H9 (cell line): ENCODE data around the gene POU6F2. TPM values are rescaled to one million over a fixed set of nuclear protein-coding genes. Genes with fewer than 3 reads are reported as not detected.

ENCODE experiments used
- DNase-seq: peaks from one replicate; pipeline ENCODE4 v3.0.0-alpha.2; 2017
- H2AFZ ChIP-seq: one replicate; pipeline ENCODE4 v1.6.1; 2013; ENCODE audit warnings: mild to moderate bottlenecking, low read length, control low read depth, moderate library complexity
- H2AK5ac ChIP-seq: 2 replicates; pipeline ENCODE4 v1.6.1; 2013; ENCODE audit warnings: low read length, control low read depth, mixed read lengths; ENCODE audit not compliant: insufficient read length
- H2BK120ac ChIP-seq: one replicate; pipeline ENCODE4 v1.6.1; 2013; ENCODE audit warnings: low read depth, mild to moderate bottlenecking, low read length, control low read depth, inconsistent platforms; ENCODE audit not compliant: poor library complexity, severe bottlenecking
- H2BK12ac ChIP-seq: 2 replicates; pipeline ENCODE4 v1.6.1; 2013; ENCODE audit warnings: low read length, control low read depth, mixed read lengths, low read depth; ENCODE audit not compliant: insufficient read length
- H2BK15ac ChIP-seq: 2 replicates; pipeline ENCODE4 v1.6.1; 2013; ENCODE audit warnings: low read depth, low read length, control low read depth
- H2BK20ac ChIP-seq: one replicate; pipeline ENCODE4 v1.6.1; 2013; ENCODE audit warnings: low read depth, mild to moderate bottlenecking, low read length, control low read depth, inconsistent platforms; ENCODE audit not compliant: poor library complexity, severe bottlenecking
- H2BK5ac ChIP-seq: 2 replicates; pipeline ENCODE4 v1.6.1; 2013; ENCODE audit warnings: low read length, control low read depth, mixed read lengths; ENCODE audit not compliant: insufficient read length
- H3K14ac ChIP-seq: 2 replicates; pipeline ENCODE4 v1.6.1; 2013; ENCODE audit warnings: low read length, control low read depth; ENCODE audit not compliant: insufficient read depth
- H3K18ac ChIP-seq: 2 replicates; pipeline ENCODE4 v1.6.1; 2013; ENCODE audit warnings: low read depth, mild to moderate bottlenecking, mixed read lengths, low read length, control low read depth; ENCODE audit not compliant: insufficient read length
- H3K23ac ChIP-seq: 2 replicates; pipeline ENCODE4 v1.6.1; 2013; ENCODE audit warnings: low read length, control low read depth, mixed read lengths, low read depth; ENCODE audit not compliant: insufficient read length
- H3K23me2 ChIP-seq: 2 replicates; pipeline ENCODE4 v1.6.1; 2013; ENCODE audit warnings: low read depth, mild to moderate bottlenecking, mixed read lengths, low read length, control low read depth; ENCODE audit not compliant: insufficient read length, poor library complexity, severe bottlenecking
- H3K27ac ChIP-seq: 2 replicates; pipeline ENCODE4 v1.5.1; 2013; ENCODE audit warnings: low read length, control low read depth, mixed read lengths, low read depth; ENCODE audit not compliant: insufficient read length
- H3K27me3 ChIP-seq: 2 replicates; pipeline ENCODE4 v1.6.1; 2013; ENCODE audit warnings: low read length, control low read depth, inconsistent platforms; ENCODE audit not compliant: insufficient read depth
- H3K4ac ChIP-seq: 2 replicates; pipeline ENCODE4 v1.6.1; 2013; ENCODE audit warnings: low read depth, mild to moderate bottlenecking, control low read depth, inconsistent platforms, low read length, moderate library complexity
- H3K4me1 ChIP-seq: 2 replicates; pipeline ENCODE4 v1.6.1; 2013; ENCODE audit warnings: low read length, control low read depth, inconsistent platforms; ENCODE audit not compliant: insufficient read depth
- H3K4me2 ChIP-seq: 2 replicates; pipeline ENCODE4 v1.6.1; 2013; ENCODE audit warnings: low read length, control low read depth, mixed read lengths; ENCODE audit not compliant: insufficient read length, insufficient read depth
- H3K56ac ChIP-seq: 2 replicates; pipeline ENCODE4 v1.6.1; 2013; ENCODE audit warnings: low read depth, mild to moderate bottlenecking, mixed read lengths, low read length, control low read depth; ENCODE audit not compliant: insufficient read length
- H3K79me1 ChIP-seq: 2 replicates; pipeline ENCODE4 v1.6.1; 2013; ENCODE audit warnings: low read depth, mild to moderate bottlenecking, moderate library complexity, low read length, control low read depth, inconsistent platforms; ENCODE audit not compliant: insufficient read depth, poor library complexity, severe bottlenecking
- H3K79me2 ChIP-seq: 2 replicates; pipeline ENCODE4 v1.6.1; 2013; ENCODE audit warnings: low read length, control low read depth, inconsistent platforms; ENCODE audit not compliant: insufficient read depth
- H3K9ac ChIP-seq: 2 replicates; pipeline ENCODE4 v1.6.1; 2013; ENCODE audit warnings: low read length, control low read depth, mixed read lengths; ENCODE audit not compliant: insufficient read length; ENCODE audit errors: extremely low read depth
- H3K9me3 ChIP-seq: one replicate; pipeline ENCODE4 v1.6.1; 2013; ENCODE audit warnings: low read depth, low read length, inconsistent platforms; ENCODE audit not compliant: control insufficient read depth
- H3T11ph ChIP-seq: one replicate; pipeline ENCODE4 v1.6.1; 2013; ENCODE audit warnings: mild to moderate bottlenecking, low read length, control low read depth, inconsistent platforms
- H4K20me1 ChIP-seq: one replicate; pipeline ENCODE4 v1.6.1; 2013; ENCODE audit not compliant: control insufficient read depth, insufficient read length, insufficient read depth
- H4K5ac ChIP-seq: 2 replicates; pipeline ENCODE4 v1.6.1; 2013; ENCODE audit warnings: low read depth, mild to moderate bottlenecking, mixed read lengths, low read length, control low read depth; ENCODE audit not compliant: insufficient read length
- H4K8ac ChIP-seq: replicated peaks from 2 replicates; pipeline ENCODE4 v1.6.1; 2013; ENCODE audit warnings: low read length, control low read depth, mixed read lengths, low read depth; ENCODE audit not compliant: insufficient read length
- H4K91ac ChIP-seq: 2 replicates; pipeline ENCODE4 v1.6.1; 2013; ENCODE audit warnings: low read depth, mild to moderate bottlenecking, moderate library complexity, mixed read lengths, low read length, control low read depth; ENCODE audit not compliant: insufficient read length
- H3K27ac Mint-ChIP-seq, 3 experiments: 2 replicates in 2 of 3; 3 replicates in 1 of 3; pipeline ENCODE4 v1.8.0; 2020 to 2021; ENCODE audit warnings: mixed read lengths in 3 of 3, mild to moderate bottlenecking in 1 of 3, moderate library complexity in 1 of 3
- H3K27me3 Mint-ChIP-seq: 2 replicates; pipeline ENCODE4 v1.8.0; 2021; ENCODE audit warnings: low read depth, mild to moderate bottlenecking, moderate library complexity, mixed read lengths
- H3K36me3 Mint-ChIP-seq, 3 experiments: 2 replicates in 2 of 3; 3 replicates in 1 of 3; pipeline ENCODE4 v1.8.0; 2020 to 2021; ENCODE audit warnings: low read depth in 3 of 3, mixed read lengths in 3 of 3; ENCODE audit not compliant: insufficient read depth in 1 of 3
- H3K4me1 Mint-ChIP-seq, 2 experiments: 2 replicates each; pipeline ENCODE4 v1.8.0; 2020; ENCODE audit warnings: mixed read lengths in 2 of 2
- H3K4me3 Mint-ChIP-seq, 2 experiments: 2 replicates in 1 of 2; 3 replicates in 1 of 2; pipeline ENCODE4 v1.8.0; 2020 to 2021; ENCODE audit warnings: mild to moderate bottlenecking in 2 of 2, mixed read lengths in 2 of 2, moderate library complexity in 1 of 2
- H3K9me3 Mint-ChIP-seq, 2 experiments: 2 replicates in 1 of 2; 3 replicates in 1 of 2; pipeline ENCODE4 v1.8.0; 2020; ENCODE audit warnings: mild to moderate bottlenecking in 2 of 2, mixed read lengths in 2 of 2, moderate library complexity in 1 of 2
- total RNA-seq: library from RNA; stranded (reverse); gene quantifications from 2 replicates; pipeline ENCODE4 v1.2.1, GENCODE V29; 2021
- TF ChIP-seq, protein P1 (sequence below): fragments of 200-600 bp; sonication (generic); conservative IDR thresholded peaks from 3 replicates; pipeline ENCODE4 v1.8.0; 2021; ENCODE audit warnings: antibody characterized with exemption, mild to moderate bottlenecking

The POU6F2 gene
- total RNA-seq, 1 experiment from 2014 or later = 1.9 TPM

DNA sequence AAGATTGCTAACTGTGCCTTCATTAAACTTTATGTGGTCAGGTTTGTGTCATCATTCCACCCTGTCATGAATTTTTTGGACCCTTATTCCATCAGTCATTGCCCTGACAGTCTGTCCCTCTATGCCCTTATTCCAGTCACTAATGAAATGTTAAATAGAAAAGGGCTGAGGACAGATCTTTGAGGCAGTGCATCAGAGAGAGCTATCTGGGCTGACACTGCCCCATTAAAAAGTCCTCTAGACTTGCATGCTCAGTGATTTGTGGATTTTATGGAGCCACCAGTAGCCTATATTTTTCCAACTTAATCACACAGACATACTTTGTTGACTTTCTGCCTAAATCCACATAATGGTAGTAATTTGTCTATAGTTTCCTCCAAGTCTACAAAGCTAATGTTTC lies 323.8 kb downstream of the POU6F2 start:
- TF ChIP-seq, protein P1, sequence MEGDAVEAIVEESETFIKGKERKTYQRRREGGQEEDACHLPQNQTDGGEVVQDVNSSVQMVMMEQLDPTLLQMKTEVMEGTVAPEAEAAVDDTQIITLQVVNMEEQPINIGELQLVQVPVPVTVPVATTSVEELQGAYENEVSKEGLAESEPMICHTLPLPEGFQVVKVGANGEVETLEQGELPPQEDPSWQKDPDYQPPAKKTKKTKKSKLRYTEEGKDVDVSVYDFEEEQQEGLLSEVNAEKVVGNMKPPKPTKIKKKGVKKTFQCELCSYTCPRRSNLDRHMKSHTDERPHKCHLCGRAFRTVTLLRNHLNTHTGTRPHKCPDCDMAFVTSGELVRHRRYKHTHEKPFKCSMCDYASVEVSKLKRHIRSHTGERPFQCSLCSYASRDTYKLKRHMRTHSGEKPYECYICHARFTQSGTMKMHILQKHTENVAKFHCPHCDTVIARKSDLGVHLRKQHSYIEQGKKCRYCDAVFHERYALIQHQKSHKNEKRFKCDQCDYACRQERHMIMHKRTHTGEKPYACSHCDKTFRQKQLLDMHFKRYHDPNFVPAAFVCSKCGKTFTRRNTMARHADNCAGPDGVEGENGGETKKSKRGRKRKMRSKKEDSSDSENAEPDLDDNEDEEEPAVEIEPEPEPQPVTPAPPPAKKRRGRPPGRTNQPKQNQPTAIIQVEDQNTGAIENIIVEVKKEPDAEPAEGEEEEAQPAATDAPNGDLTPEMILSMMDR = no peak

More for the DNA sequence above, 323.8 kb downstream of the POU6F2 start:
- Histone ChIP-seq H3K79me1 (no peaks in the 10 kb centered on the region), H3K56ac (no peak overlapping the region), H2BK120ac (no peak overlapping the region), H4K20me1 (no peaks in the 10 kb centered on the region), H2BK20ac (no peak overlapping the region), H2AK5ac (no peak overlapping the region), H2BK5ac (no peak overlapping the region), H4K8ac (no peak overlapping the region), H3K23ac (no peak overlapping the region), H2AFZ (no peak overlapping the region), H3K9me3 (no peaks in the 10 kb centered on the region), H4K5ac (no peak overlapping the region), H3K27ac (no peak overlapping the region), H3K4me2 (no peak overlapping the region), H3K18ac (no peak overlapping the region), H3K4ac (no peak overlapping the region), H3K14ac (no peak overlapping the region), H2BK15ac (no peak overlapping the region), H3K4me1 (no peaks in the 10 kb centered on the region), H3K79me2 (no peaks in the 10 kb centered on the region), H4K91ac (no peak overlapping the region), H3K9ac (no peak overlapping the region), H3K27me3 (no peaks in the 10 kb centered on the region), H3T11ph (no peak overlapping the region), H3K23me2 (no peaks in the 10 kb centered on the region), H2BK12ac (no peak overlapping the region)
- H3K4me1 Mint-ChIP-seq = no peaks in the 10 kb centered on the region
- no peak overlapping the region for H3K27ac Mint-ChIP-seq
- H3K9me3 Mint-ChIP-seq = peaks cover 2 to 5% of the 10 kb centered on the region in 2 experiments; a peak in 1 of 5 replicates
- no peaks in the 10 kb centered on the region for H3K36me3 Mint-ChIP-seq
- no peak for DNase-seq
- H3K27me3 Mint-ChIP-seq = no peaks in the 10 kb centered on the region
- H3K4me3 Mint-ChIP-seq = no peak overlapping the region
